B cell (primary cell): ENCODE measurements around the gene SRGAP1.

Experiments
- EZH2 ChIP-seq: IDR thresholded peaks from 2 replicates; pipeline ENCODE4 v1.6.1; 2012; ENCODE audit warnings: borderline replicate concordance, low read depth, mild to moderate bottlenecking, moderate library complexity, low read length; ENCODE audit not compliant: insufficient read depth, poor library complexity, severe bottlenecking
- TF ChIP-seq, protein P1 (sequence below): fragments of 200-600 bp; IDR thresholded peaks from one replicate; pipeline ENCODE4 v1.8.0; 2022; ENCODE audit warnings: antibody characterized with exemption, mild to moderate bottlenecking

DNA sequence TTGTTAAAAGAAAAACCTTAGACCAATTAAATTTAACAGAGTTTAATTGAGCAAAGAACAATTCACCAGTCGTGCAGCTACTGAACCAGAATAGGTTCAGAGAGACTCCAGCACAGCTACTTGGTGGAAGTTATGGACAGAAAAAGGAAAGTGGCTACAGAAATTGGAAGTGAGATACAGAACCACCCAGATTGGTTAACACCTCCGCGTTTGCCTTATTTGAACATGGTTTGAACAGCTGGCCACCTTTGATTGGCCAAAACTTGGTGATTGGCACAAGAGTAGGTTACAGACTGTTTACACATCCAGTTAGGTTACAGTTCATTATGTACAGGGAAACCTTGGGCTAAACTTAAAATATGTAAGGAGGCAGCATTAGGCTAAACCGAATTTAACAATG lies 54.9 kb downstream of the SRGAP1 start:
- no peak for TF ChIP-seq EZH2
- TF ChIP-seq, protein P1, sequence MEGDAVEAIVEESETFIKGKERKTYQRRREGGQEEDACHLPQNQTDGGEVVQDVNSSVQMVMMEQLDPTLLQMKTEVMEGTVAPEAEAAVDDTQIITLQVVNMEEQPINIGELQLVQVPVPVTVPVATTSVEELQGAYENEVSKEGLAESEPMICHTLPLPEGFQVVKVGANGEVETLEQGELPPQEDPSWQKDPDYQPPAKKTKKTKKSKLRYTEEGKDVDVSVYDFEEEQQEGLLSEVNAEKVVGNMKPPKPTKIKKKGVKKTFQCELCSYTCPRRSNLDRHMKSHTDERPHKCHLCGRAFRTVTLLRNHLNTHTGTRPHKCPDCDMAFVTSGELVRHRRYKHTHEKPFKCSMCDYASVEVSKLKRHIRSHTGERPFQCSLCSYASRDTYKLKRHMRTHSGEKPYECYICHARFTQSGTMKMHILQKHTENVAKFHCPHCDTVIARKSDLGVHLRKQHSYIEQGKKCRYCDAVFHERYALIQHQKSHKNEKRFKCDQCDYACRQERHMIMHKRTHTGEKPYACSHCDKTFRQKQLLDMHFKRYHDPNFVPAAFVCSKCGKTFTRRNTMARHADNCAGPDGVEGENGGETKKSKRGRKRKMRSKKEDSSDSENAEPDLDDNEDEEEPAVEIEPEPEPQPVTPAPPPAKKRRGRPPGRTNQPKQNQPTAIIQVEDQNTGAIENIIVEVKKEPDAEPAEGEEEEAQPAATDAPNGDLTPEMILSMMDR: no peak
